Retinal pigment epithelial cell (primary cell): ENCODE measurements around the gene LIMA1.
"Not testable (repeated sequence)": the region's sequence is repeated elsewhere in the genome, so short reads cannot be mapped to it uniquely, and the experiment has no call there.

Experiments
- DNase-seq: peaks from one replicate; pipeline ENCODE4 v3.0.0-alpha.2; 2010; ENCODE audit warnings: low read depth
- H3K4me3 ChIP-seq: 2 replicates; pipeline ENCODE4 v1.5.1; 2011; ENCODE audit warnings: mild to moderate bottlenecking, low read length, control low read depth, moderate library complexity
- TF ChIP-seq, protein P1 (sequence below): conservative IDR thresholded peaks from 2 replicates; pipeline ENCODE4 v1.5.1; 2011; ENCODE audit warnings: low read depth, low read length, control low read depth, inconsistent platforms

The LIMA1 gene

DNA sequence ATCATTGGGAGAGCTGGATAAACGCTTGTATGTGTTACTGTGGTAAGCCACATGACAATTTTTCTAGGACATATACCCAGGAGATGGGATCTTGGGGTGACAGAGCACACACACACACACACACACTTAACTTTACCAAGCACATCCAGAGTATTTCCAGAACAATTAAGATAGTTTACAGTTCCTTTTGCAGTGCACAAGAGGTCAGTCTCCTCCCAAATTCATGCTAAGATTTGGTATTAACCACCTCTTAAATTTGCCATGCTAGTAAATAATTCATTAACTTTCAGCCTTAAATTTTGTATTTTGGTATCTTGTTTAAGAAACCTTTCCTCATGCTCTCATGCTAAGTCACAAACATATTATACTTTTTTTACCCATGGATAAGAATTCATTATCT, 33.9 kb upstream of the LIMA1 start:
- DNase-seq: no peak
- TF ChIP-seq, protein P1, sequence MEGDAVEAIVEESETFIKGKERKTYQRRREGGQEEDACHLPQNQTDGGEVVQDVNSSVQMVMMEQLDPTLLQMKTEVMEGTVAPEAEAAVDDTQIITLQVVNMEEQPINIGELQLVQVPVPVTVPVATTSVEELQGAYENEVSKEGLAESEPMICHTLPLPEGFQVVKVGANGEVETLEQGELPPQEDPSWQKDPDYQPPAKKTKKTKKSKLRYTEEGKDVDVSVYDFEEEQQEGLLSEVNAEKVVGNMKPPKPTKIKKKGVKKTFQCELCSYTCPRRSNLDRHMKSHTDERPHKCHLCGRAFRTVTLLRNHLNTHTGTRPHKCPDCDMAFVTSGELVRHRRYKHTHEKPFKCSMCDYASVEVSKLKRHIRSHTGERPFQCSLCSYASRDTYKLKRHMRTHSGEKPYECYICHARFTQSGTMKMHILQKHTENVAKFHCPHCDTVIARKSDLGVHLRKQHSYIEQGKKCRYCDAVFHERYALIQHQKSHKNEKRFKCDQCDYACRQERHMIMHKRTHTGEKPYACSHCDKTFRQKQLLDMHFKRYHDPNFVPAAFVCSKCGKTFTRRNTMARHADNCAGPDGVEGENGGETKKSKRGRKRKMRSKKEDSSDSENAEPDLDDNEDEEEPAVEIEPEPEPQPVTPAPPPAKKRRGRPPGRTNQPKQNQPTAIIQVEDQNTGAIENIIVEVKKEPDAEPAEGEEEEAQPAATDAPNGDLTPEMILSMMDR: peak; percentile 4
- no peak overlapping the region for H3K4me3 ChIP-seq

DNA sequence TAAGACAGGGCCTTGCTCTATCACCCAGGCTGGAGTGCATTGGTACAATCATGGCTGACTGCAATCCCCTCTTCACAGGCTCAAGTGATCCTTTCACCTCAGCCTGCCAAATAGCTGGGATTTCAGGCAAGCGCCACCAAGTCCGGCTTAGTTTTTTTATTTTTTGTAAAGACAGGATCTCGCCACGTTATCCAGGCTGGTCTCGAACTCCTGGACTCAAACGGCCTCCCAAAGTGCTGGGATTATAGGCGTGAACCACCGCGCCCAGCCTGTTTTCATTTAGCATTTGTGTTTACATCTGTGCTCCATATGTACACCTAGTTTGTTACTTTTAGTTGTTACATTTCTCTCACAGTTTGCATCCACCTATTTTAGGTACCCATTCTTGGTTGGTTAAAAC, 32.5 kb upstream of the LIMA1 start:
- no peak for DNase-seq
- no peak overlapping the region for H3K4me3 ChIP-seq
- TF ChIP-seq, protein P1: no peak

DNA sequence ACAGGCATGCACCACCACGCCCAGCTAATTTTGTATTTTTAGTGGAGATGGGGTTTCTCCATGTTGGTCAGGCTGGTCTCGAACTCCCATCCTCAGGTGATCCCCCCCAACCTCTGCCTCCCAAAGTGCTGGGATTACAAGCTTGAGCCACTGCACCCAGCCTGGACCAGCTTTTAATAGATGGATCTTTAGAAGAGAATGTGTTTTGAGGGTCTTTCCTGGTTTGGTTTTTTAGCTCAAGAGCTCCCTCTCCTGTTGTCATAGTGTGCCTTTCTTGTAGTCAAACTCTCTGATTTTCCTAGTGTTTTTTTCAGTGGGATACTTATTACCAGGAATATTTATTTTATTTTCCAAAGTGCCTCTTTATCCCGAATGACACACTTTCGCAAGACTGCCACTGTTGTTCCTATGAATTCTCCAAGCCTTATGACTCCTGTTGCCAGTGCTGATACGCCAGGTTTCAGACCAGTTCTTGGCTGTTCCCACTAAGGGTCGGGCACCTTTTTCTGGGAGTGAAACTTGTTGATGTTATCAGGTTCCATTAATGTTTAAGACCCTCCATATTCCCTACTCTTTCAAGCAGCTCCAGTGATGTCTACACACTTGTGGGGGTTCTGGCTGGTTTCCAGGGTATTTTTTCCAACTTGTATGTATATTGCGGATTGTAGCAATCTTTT, 31.5 kb upstream of the LIMA1 start:
- DNase-seq: no peak
- TF ChIP-seq, protein P1: peak; percentile 70
- H3K4me3 ChIP-seq: no peak overlapping the region

DNA sequence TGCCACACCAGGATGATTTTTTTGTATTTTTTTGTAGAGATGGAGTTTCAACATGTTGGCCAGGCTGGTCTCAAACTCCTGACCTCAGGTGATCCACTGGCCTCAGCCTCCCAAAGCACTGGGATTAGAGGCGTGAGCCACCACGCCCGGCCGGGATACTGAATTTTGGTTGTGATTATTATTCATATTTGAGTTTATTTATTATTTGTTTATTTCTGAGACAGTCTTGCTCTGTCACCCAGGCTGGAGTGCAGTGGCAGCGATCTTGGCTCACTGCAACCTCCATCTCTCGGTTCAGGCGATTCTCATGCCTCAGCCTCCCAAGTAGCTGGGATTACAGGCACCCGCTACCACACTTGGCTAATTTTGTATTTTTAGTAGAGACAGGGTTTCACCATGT, 30.7 kb upstream of the LIMA1 start:
- DNase-seq, H3K4me3 ChIP-seq: not testable (repeated sequence)

DNA sequence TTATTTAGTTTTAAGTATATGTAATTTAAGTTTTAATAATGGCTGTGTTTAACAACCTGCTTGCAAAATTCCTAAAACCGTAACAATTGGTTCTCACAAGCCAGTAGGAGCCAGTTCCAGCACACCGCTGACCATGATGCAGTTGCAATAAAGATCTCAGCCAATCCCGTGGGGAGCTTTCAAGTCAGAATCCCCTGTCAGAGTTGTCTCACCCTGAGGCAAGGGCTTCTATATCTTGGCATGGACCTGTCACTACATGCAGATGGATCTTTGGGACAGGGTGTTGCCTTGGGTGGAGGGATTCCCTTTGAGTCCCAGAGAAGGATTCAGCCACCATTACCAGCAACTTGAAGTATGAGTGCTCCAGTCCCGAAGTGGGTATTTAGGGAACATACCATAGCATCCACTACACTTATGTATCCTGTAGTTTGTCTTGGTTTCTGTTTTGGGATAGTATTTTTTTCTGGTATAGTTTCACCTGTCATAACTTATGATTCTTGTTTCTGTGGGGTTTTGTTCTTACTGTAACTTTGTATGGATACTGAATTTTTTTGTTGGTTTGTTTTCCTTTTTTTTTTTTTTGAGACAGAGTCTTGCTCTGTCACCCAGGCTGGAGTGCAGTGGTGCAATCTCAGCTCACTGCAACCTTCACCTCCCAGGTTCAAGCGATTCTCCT, 30.1 kb upstream of the LIMA1 start:
- no peak overlapping the region for H3K4me3 ChIP-seq
- TF ChIP-seq, protein P1: no peak
- no peak for DNase-seq

DNA sequence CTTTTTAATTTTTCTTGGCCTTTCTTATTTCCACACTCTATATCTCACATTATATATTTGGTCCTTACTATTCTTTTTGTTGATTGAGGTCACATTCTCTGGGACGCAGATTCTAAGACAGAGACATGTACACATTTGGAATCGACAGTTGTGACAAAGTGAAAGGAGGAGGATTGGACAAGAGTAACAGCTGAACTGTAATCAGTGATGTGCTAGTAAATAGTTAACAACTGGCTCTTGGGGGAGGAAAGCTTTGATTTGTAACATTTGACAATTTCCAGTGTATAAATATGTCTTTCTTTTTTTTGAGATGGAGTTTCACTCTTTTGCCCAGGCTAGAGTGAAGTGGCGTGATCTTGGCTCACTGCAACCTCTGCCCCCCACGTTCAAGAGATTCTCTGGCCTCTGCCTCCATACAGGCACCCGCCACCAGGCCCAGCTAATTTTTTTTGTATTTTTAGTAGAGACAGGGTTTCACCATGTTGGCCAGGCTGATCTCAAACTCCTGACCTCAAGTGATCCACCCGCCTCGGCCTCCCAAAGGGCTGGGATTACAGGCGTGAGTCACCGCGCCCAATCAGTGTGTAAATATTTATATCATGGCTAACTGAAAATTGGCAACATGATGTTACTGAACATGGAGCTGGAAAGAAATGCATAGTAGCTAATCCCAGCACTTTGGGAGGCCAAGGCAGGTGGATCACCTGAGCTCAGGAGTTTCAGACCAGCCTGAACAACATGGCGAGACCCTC, 28.7 kb upstream of the LIMA1 start:
- H3K4me3 ChIP-seq, DNase-seq: not testable (repeated sequence)

DNA sequence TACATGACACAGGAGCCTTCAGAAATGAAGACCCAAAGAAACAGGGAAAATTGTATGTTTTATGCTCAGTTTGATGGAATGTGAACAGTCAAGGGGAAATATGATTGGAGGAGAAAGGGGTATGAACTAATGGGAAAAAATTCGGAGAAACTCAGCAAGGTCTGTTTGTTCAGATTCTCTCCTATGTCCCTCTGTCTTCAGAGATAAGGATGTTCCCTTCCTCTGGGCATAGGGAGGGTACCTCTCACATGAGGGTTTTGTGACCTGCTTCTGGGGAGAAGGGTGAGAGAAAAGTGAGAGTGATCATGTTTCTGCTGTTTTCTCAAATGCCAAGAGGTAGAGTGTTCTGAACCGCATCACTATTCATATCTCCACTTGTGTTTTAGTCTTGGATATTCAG, 26.6 kb upstream of the LIMA1 start:
- TF ChIP-seq, protein P1: no peak
- DNase-seq: no peak
- no peak overlapping the region for H3K4me3 ChIP-seq

DNA sequence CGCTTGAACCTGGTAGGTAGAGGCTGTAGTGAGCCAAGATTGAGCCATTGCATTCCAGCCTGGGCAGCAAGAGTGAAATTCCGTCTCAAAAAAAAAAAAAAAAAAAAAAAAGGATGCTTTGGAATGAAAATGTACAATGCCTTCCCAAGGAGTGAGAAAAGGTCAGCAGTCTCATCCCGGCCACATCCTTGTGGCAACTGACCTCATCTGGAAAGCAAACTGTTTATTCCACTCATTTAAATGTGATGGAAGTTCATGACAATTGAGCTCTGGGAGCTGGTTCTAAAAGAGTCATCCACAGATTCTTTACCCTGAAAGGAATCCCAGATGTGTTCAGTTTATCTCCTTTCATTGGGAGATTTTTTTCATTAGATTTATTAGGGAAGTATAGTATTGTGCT, 19.4 kb upstream of the LIMA1 start:
- TF ChIP-seq, protein P1: no peak
- H3K4me3 ChIP-seq: no peak overlapping the region
- DNase-seq: no peak
